ENCODE data around the gene REPIN1.
"Not testable (repeated sequence)": the region's sequence is repeated elsewhere in the genome, so short reads cannot be mapped to it uniquely, and the experiment has no call there.

REPIN1 gene

DNA sequence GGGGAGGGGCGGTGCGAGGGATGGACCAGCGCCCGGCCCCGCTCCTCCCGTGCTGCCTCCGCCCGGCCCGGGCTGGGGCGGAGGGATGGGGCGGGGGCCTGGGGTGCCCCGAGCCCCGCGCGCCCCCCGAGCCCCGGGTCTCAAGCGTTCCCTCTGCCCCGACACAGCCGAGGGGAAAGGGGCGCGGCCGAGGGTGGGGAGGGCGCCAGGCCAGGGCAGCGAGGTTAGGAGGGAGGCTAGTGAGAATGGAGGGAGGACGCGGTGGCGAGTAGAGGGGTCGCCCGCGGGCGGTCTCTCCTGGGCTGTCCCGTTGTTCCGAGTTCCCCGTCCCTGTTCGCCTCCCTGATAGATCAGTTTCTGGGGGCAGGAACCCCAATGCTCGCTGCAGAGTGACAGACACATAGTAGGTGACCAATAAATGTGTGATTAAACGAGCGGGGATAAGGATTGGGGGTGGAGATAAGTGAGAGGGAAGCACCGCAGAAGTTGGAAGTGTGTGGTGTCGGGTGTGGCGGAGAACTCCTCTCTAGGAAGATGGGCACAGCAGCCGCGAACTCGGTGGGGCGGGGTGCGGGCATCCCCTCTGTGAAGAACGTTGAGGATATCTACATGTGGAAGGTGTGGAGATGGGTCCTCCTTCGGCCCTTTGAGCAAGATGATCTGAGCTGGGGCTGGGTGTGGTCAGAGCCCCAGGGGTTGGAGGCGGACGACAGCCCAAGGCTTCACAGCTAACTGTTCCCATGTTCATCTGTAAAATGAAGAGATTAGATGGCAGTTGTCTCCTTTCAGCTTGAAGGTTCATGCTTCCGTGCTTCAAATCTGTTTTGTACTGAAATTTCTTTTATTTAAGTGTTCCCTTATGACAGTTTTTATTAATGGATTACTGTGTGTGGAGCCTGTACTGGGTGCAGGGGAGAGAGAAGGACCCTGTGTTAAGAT lies 11.1 kb downstream of the REPIN1 start:
- no peaks in the 10 kb centered on the region for H3K9me3 ChIP-seq
- H3K4me3 ChIP-seq = peak overlapping the region; percentile 61
- no peaks in the 10 kb centered on the region for H3K27me3 ChIP-seq (ENCODE audit: low read depth)
- peaks cover 30% of the 10 kb centered on the region for H3K4me1 ChIP-seq
- in situ Hi-C loops (cut with MboI; ENCODE audit: low sequenced_read_pairs) = no loop called here
- no peaks in the 10 kb centered on the region for H3K36me3 ChIP-seq (replicated peaks)
- DNase-seq (ENCODE audit: low spot score in 2 of 2) = peak; percentile 35 to 45

DNA sequence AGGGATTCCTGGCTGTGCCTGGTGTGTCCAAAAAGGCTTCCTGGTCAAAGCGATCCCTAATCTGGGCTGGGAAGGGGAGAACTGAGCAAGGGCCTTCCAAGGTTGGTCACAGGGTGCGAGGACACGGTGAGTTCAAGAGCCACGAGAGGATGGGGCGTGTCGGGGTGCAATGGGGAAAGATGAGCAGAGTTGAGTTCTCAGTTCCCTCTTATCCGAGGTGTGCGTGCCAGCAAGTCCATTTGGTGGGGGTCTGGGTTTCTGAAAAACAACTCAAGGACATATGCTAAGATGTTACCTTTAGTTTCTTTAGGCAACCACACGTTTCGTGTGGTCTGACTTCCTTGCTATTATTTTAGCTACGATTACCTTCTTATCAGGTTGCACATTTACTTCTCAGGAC lies 11.8 kb downstream of the REPIN1 start:
- no peak for DNase-seq (ENCODE audit: low spot score in 2 of 2)
- in situ Hi-C loops (cut with MboI; ENCODE audit: low sequenced_read_pairs) = no loop called here
- H3K4me1 ChIP-seq = peaks cover 30% of the 10 kb centered on the region
- no peaks in the 10 kb centered on the region for H3K9me3 ChIP-seq
- no peaks in the 10 kb centered on the region for H3K27me3 ChIP-seq (ENCODE audit: low read depth)
- peak overlapping the region; percentile 61 for H3K4me3 ChIP-seq
- no peaks in the 10 kb centered on the region for H3K36me3 ChIP-seq (replicated peaks)

DNA sequence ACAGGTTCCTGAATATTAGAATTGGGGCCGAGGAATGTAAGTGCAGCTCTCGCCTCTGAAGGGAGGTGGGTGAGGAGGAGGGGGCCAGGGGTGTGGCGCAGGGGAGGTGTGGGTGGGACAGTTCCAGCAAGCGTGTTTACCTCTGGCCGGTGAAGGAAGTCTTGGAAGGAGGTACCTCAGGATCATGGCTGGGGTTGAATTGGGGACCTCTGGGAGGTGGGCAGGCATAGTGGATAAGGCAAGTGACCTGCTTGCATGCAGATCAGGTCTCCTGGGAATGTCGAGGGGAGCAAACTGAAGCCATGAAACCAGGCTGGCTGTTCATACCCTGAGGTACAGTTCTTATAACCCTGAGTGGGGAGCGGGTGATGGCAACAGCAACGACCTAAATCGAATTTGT lies 12.5 kb downstream of the REPIN1 start:
- Histone ChIP-seq H3K27me3 (ENCODE audit: low read depth) (no peaks in the 10 kb centered on the region), H3K4me3 (no peak overlapping the region)

DNA sequence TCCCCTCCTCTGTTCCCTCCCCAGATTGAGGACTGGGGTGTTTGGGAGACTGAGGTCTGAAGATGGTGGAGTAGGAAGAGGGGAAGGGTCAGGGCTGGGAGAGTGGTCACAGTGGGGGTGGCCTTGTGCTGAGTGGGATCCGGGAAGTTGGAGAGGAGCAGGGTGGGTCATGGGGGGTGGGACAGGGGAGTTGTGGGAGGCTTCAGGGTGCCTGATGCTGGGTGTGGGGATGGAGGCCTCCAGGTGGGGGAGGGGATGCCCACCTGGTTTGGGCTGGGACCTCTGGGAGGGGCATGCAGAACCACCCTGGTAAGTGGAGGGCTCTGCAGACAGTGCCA lies 13.1 kb downstream of the REPIN1 start:
- DNase-seq (ENCODE audit: low spot score in 2 of 2) = no peak
- no peak overlapping the region for H3K4me3 ChIP-seq
- H3K4me1 ChIP-seq = peaks cover 30% of the 10 kb centered on the region

More for the DNA sequence above, 12.5 kb downstream of the REPIN1 start:
- Histone ChIP-seq H3K36me3 (replicated peaks) (no peaks in the 10 kb centered on the region), H3K9me3 (no peaks in the 10 kb centered on the region), H3K4me1 (peaks cover 30% of the 10 kb centered on the region)
- in situ Hi-C loops (cut with MboI; ENCODE audit: low sequenced_read_pairs) = no loop called here
- DNase-seq (ENCODE audit: low spot score in 2 of 2) = no peak

DNA sequence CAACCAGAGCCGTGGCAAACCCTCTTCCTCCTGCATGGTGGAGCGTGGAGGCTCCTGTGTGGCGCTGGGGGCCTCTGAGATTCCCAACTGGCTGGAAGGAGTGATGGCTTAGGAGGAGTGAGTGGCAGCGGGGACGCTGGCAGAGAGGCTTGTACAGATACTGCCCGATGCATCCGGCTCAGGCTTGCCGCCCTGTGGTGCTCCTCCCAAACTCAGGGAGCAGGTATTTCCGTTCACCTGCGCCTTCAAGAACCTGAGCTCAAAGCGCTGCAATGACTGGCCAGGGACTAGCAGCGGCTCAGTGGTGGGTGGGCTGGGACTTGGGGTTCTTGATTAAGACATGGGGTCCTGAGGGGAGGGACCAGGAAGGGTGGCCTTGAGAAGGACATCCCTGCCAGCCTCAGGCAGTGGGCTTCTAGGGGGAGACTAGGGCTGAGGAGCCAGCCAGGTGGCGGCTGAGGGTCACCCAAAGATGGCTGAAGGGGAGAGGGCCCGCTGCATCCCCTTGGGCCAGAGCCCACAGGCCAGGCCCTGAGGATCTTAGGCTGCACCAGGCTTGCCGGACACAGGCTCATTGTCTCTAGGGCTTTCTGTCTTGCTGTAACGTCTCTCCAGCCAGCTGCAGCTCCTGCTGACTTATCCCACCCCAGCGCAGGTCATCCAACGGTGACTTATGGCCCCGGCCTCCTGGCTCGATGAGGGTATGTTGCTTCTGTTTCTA lies 13.7 kb downstream of the REPIN1 start:
- in situ Hi-C loops (cut with MboI; ENCODE audit: low sequenced_read_pairs) = no loop called here
- H3K4me1 ChIP-seq = peaks cover 30% of the 10 kb centered on the region

More for the DNA sequence above, 13.1 kb downstream of the REPIN1 start:
- Histone ChIP-seq H3K9me3 (no peaks in the 10 kb centered on the region), H3K27me3 (ENCODE audit: low read depth) (no peaks in the 10 kb centered on the region), H3K36me3 (replicated peaks) (no peaks in the 10 kb centered on the region)
- in situ Hi-C loops (cut with MboI; ENCODE audit: low sequenced_read_pairs) = no loop called here

DNA sequence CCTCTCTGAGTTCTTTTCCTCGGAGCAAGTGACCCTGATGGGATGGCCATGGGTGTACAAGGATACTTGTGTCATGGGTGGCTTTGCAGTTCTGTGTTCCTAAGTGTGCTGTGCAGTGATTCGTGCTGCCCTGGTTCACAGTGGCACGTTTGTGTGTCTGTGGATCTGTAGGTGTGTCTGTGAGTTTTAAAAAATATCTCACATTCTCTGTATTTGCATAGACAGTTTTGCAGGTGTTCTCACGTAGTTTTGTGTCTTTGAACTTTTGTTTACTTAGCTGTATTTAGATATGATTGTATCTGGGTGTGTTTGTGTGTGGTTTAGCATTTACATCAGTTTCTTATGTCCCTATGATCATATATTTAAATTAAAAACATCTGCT lies 14.2 kb downstream of the REPIN1 start:
- DNase-seq (ENCODE audit: low spot score in 2 of 2) = no peak
- in situ Hi-C loops (cut with MboI; ENCODE audit: low sequenced_read_pairs) = no loop called here
- Histone ChIP-seq H3K9me3 (no peaks in the 10 kb centered on the region), H3K4me3 (no peak overlapping the region), H3K4me1 (peaks cover 29% of the 10 kb centered on the region), H3K36me3 (replicated peaks) (no peaks in the 10 kb centered on the region), H3K27me3 (ENCODE audit: low read depth) (no peaks in the 10 kb centered on the region)

More for the DNA sequence above, 13.7 kb downstream of the REPIN1 start:
- no peaks in the 10 kb centered on the region for H3K9me3 ChIP-seq
- H3K36me3 ChIP-seq (replicated peaks) = no peaks in the 10 kb centered on the region
- DNase-seq (ENCODE audit: low spot score in 2 of 2) = no peak
- no peak overlapping the region for H3K4me3 ChIP-seq
- H3K27me3 ChIP-seq (ENCODE audit: low read depth) = no peaks in the 10 kb centered on the region

DNA sequence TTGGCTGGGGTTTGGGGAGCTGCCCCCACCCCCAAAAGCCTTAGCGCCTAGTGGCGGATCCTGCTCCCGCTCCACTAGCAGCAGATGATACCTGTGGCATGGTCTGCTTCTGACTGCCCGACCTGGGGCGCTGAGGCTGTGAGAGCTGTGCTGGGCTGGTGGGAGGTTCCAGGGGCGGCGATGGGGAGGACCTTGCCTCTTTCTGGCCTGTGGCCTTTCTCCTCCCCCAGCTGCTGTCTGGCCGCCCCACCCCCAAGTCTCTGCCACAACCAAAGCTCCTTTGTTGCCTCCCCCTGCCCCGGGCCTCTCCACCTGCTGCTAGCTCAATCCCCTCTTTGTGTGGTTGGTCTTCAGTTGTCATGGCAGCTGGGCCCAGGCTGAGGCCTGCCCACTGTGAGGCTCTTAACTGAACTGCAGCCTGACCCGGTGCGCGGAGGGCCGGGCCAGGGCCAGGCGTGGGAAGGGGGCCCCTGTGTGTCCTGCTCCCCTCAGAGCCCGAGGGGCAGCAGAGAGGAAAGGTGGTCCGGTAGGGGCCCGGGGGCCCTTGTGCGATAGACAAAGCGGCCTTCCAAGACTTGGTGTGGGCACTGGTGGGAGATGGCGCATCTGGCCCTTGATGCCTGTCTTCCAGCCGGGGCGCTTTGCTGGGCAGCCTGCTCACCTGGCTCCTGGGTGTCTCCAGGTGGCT lies 15.2 kb downstream of the REPIN1 start:
- peak; percentile 90 to 97 for DNase-seq (ENCODE audit: low spot score in 2 of 2)
- Histone ChIP-seq H3K4me1 (peaks cover 21% of the 10 kb centered on the region), H3K9me3 (no peaks in the 10 kb centered on the region), H3K36me3 (replicated peaks) (no peaks in the 10 kb centered on the region), H3K27me3 (ENCODE audit: low read depth) (no peaks in the 10 kb centered on the region), H3K4me3 (no peak overlapping the region)
- in situ Hi-C loops (cut with MboI; ENCODE audit: low sequenced_read_pairs) = no loop called here

DNA sequence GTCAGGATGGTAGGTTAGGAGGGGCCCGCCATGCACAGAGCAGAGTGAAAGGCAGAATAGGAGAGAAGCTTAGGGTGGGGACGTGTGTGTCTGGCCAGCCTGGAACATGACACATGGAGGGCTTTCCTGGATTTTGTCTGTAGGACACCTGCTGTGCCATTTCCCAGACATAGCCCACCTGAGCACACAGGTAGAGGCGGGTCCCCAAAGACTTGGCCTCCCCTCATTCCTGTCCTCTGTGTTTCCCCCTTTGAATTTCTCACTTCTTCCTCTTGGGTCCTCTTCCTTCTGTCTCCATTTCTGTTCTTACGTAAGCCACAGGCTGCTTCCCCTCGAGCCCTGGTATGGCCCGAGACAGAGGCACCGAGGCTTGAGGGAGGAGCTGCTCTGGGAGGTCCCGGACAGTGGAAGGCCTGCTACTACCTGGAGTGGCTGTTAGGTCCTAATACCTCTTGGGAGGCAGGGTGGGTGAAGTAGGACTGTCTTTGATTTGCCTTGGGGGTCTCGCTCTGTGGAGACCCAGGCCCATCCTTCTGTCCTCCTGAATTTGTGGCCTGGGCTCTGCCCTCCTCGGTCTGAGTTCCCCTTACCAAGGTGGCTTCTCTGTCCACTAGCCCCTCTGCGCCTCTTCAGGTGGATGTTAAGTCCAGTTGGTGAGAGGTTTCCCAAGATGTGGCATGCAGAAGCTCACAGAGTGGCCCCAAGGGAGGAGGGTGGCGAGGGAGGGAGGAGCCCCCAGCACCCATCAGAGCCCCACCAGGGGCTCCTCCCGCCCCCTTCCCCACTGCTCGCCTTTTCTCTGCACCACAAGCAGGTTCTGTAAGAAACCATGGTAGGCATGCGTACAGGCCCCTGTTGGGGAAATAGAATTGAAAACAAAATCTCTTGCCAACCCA lies 16.0 kb downstream of the REPIN1 start:
- DNase-seq (ENCODE audit: low spot score in 2 of 2) = no peak
- Histone ChIP-seq H3K9me3 (no peaks in the 10 kb centered on the region), H3K36me3 (replicated peaks) (no peaks in the 10 kb centered on the region), H3K4me1 (peaks cover 21% of the 10 kb centered on the region), H3K4me3 (no peak overlapping the region), H3K27me3 (ENCODE audit: low read depth) (no peaks in the 10 kb centered on the region)
- in situ Hi-C loops (cut with MboI; ENCODE audit: low sequenced_read_pairs) = no loop called here

DNA sequence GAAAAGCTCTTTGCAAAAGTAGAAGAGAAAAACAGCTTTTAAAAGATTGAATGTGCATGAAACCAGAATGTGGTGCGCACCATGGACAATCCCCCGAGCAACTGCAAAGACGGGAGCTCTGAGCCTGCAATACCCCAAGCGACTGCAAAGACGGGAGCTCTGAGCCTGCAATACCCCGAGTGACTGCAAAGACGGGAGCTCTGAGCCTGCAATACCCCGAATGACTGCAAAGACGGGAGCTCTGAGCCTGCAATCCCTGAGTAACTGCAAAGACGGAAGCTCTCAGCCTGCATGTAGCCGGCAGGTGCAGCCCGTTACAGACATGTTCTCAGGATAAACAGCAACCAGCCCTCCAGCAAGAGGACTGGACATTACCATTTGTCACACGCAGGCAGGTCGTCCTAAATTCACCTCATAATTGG lies 16.7 kb downstream of the REPIN1 start:
- no peak for DNase-seq (ENCODE audit: low spot score in 2 of 2)
- no peaks in the 10 kb centered on the region for H3K36me3 ChIP-seq (replicated peaks)
- H3K4me3 ChIP-seq = no peak overlapping the region
- in situ Hi-C loops (cut with MboI; ENCODE audit: low sequenced_read_pairs) = no loop called here
- no peaks in the 10 kb centered on the region for H3K27me3 ChIP-seq (ENCODE audit: low read depth)
- peaks cover 15% of the 10 kb centered on the region for H3K4me1 ChIP-seq
- H3K9me3 ChIP-seq = no peaks in the 10 kb centered on the region

DNA sequence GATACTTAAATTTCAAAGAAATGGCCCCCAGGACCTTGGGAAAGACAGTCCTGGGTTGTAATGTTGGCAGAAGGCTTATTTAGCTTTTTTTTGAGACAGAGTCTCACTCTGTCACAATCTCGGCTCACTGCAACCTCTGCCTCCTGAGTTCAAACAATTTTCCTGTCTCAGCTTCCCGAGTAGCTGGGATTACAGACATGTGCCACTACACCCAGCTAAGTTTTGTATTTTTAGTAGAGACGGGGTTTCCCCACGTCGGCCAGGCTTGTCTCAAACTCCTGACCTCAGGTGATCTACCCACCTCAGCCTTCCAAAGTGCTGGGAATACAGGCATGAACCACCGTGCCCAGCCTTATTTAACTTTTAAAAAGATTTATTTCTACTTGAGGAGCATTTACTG lies 17.3 kb downstream of the REPIN1 start:
- DNase-seq (ENCODE audit: low spot score in 2 of 2); H3K27me3 ChIP-seq (ENCODE audit: low read depth); in situ Hi-C loops (cut with MboI; ENCODE audit: low sequenced_read_pairs); H3K4me3 ChIP-seq; H3K36me3 ChIP-seq (replicated peaks); H3K9me3 ChIP-seq: not testable (repeated sequence)
- H3K4me1 ChIP-seq = peaks cover 14% of the 10 kb centered on the region

DNA sequence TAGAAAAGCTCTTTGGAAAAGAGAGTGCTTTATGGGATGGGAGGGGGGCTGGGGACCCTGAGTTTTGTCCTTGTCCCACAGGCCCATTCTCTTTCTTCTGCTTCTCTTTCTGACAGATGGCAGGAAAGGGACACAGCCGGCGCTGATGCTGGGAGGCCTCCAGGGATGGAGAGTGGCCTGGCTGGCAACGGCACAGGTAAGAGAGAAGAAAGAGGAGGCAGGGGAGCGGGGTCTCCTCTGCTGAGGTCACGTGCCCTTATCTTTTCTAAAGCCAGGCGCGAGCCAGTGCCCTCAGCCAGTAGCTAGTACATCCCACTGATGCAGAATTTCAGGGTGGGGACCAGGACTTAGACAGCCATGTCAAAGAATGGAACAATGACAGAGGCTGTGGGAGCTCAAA lies 19.7 kb downstream of the REPIN1 start:
- H3K4me1 ChIP-seq = peaks cover 9% of the 10 kb centered on the region

DNA sequence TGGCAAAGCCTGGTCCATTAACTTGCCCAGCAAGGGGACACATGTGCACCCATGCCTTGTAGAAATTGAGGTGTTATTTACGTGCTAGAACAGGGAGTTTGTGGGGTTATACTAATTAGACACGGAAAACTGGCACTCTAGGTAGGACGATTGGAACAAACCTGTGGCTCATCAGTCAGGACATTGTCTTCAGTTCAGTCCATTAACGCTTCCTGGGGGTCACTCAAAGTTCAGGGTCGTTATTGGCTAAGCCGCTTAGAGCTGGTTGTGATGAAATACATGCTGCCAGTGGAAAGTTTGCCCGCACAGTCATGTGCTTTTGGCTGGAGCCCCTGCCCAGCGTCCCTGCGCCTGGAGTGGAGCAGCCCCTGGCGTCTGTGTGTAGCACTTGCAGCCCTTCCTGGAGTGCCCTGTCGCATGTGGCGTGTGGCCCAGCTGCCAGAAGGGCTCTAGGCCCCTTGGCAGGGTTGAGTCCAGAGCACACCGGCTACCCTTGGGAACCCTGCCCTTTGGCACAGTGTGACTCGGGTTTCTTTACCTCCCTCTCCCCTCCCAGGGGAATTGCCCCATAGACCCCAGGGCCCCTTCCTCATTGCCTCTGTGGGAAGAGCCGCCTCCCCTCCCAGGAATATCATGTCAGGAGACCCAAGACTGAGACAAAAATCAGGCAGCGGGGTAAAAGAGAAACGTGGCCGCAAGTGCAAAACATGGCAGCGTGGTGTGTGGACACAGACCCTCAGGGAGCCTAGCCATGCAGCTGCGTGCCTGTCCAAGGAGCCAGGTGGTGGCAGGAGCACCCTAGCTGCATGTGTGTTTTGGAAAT lies 20.3 kb downstream of the REPIN1 start:
- H3K4me1 ChIP-seq = peaks cover 6% of the 10 kb centered on the region
- H3K9me3 ChIP-seq = no peaks in the 10 kb centered on the region
- no peaks in the 10 kb centered on the region for H3K27me3 ChIP-seq (ENCODE audit: low read depth)
- no peak overlapping the region for H3K4me3 ChIP-seq
- in situ Hi-C loops (cut with MboI; ENCODE audit: low sequenced_read_pairs) = no loop called here
- no peak for DNase-seq (ENCODE audit: low spot score in 2 of 2)
- H3K36me3 ChIP-seq (replicated peaks) = no peaks in the 10 kb centered on the region

More for the DNA sequence above, 19.7 kb downstream of the REPIN1 start:
- H3K36me3 ChIP-seq (replicated peaks) = no peaks in the 10 kb centered on the region
- DNase-seq (ENCODE audit: low spot score in 2 of 2) = no peak
- no peak overlapping the region for H3K4me3 ChIP-seq
- H3K27me3 ChIP-seq (ENCODE audit: low read depth) = no peaks in the 10 kb centered on the region
- in situ Hi-C loops (cut with MboI; ENCODE audit: low sequenced_read_pairs) = no loop called here
- H3K9me3 ChIP-seq = no peaks in the 10 kb centered on the region

DNA sequence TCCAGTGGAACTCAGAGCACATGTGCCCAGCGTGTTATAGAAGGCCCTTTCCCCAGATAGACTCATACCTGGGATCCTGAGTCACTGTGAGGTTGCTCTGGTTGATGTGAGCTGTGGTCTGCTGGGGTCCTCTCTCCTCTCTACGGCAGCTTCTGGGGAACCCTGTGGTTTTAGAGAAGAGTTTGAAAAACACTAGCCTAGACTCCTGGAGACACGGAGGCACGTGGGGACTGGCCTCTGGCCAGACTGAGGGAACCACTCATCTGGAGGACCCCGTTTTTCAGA lies 20.9 kb downstream of the REPIN1 start:
- Histone ChIP-seq H3K9me3 (no peaks in the 10 kb centered on the region), H3K4me1 (peaks cover under 1% of the 10 kb centered on the region), H3K36me3 (replicated peaks) (no peaks in the 10 kb centered on the region), H3K27me3 (ENCODE audit: low read depth) (no peaks in the 10 kb centered on the region), H3K4me3 (no peak overlapping the region)
- no peak for DNase-seq (ENCODE audit: low spot score in 2 of 2)
- in situ Hi-C loops (cut with MboI; ENCODE audit: low sequenced_read_pairs) = no loop called here

Measured in HAP-1 (cell line).